Measurements from ENCODE around the gene NGLY1.

The NGLY1 gene

DNA sequence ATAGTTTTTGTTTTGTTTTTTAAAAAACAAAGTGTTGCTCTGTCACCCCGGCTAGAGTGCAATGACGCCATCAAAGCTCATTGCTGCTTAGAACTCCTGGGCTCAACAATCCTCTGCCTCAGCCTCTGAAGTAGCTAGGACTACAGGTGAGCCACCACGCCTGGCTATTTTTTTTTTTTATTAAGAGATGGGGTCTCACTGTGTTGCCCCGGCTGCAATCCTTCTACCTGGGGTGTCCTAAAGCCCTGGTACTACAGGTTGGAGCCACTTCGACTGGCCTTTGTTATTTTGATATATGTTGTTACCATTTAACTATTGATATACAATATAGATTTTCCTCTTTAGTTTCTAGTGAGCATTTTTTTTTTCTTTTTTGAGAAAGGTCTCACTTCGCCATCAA is 2.6 kb downstream of the NGLY1 start:
- Histone ChIP-seq H3K4me1 (ENCODE audit: low read length) (peaks cover 57% of the 10 kb centered on the region), H3K4me3 (ENCODE audit: low read length) (no peak overlapping the region), H3K4me2 (ENCODE audit: low read length) (0 out of 2 replicates have a peak overlapping the region, but pooled peaks have one; percentile 88), H3K36me3 (replicated peaks; ENCODE audit: low read depth, low read length) (peaks cover 44% of the 10 kb centered on the region), H2AFZ (ENCODE audit: low read depth, low read length) (no peak overlapping the region), H3K79me2 (ENCODE audit: low read length) (peaks cover 43% of the 10 kb centered on the region), H3K9me3 (ENCODE audit: insufficient read depth, low read length) (no peaks in the 10 kb centered on the region), H3K27ac (ENCODE audit: low read length) (no peak overlapping the region), H3K27me3 (ENCODE audit: low read depth, low read length) (no peaks in the 10 kb centered on the region), H3K9ac (ENCODE audit: low read length) (no peak overlapping the region), H4K20me1 (ENCODE audit: insufficient read depth, low read length) (peaks cover 52% of the 10 kb centered on the region)
- TF ChIP-seq EZH2phosphoT487 (IDR thresholded peaks at IDR 0.05; ENCODE audit: low read depth) = no peak
- TF ChIP-seq, protein P1, sequence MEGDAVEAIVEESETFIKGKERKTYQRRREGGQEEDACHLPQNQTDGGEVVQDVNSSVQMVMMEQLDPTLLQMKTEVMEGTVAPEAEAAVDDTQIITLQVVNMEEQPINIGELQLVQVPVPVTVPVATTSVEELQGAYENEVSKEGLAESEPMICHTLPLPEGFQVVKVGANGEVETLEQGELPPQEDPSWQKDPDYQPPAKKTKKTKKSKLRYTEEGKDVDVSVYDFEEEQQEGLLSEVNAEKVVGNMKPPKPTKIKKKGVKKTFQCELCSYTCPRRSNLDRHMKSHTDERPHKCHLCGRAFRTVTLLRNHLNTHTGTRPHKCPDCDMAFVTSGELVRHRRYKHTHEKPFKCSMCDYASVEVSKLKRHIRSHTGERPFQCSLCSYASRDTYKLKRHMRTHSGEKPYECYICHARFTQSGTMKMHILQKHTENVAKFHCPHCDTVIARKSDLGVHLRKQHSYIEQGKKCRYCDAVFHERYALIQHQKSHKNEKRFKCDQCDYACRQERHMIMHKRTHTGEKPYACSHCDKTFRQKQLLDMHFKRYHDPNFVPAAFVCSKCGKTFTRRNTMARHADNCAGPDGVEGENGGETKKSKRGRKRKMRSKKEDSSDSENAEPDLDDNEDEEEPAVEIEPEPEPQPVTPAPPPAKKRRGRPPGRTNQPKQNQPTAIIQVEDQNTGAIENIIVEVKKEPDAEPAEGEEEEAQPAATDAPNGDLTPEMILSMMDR (IDR thresholded peaks at IDR 0.05; ENCODE audit: low read depth, low read length) = no peak

DNA sequence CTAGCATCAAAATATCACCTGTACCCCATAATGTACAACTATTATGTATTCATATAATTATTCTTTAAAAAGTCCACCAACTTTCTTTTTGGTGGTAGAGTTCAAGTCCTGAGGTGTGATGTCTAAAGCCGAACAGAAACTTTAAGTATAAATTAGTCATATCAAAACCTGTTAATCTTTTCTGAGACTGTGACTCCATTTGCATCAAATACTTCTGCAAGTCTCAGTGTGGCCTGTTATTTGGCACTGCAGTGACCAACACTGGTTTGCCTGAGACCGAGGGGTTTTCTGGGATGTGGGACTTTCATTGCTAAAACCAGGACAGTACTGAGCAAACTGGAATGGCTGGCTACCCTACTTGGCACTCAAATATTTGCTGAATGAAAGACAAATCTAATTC is 7.3 kb downstream of the NGLY1 start:
- Histone ChIP-seq H2AFZ (ENCODE audit: low read depth, low read length) (no peak overlapping the region), H3K27me3 (ENCODE audit: low read depth, low read length) (no peaks in the 10 kb centered on the region), H3K4me2 (ENCODE audit: low read length) (peak overlapping the region; percentile 55), H3K9me3 (ENCODE audit: insufficient read depth, low read length) (peaks cover 7% of the 10 kb centered on the region), H4K20me1 (ENCODE audit: insufficient read depth, low read length) (peaks cover 46% of the 10 kb centered on the region), H3K27ac (ENCODE audit: low read length) (no peak overlapping the region), H3K79me2 (ENCODE audit: low read length) (peaks cover 33% of the 10 kb centered on the region), H3K9ac (ENCODE audit: low read length) (no peak overlapping the region), H3K36me3 (replicated peaks; ENCODE audit: low read depth, low read length) (peaks cover 79% of the 10 kb centered on the region), H3K4me1 (ENCODE audit: low read length) (peaks cover 39% of the 10 kb centered on the region), H3K4me3 (ENCODE audit: low read length) (peak overlapping the region; percentile 11; the same call in 1 of the 2 replicates)
- TF ChIP-seq, protein P1 (IDR thresholded peaks at IDR 0.05; ENCODE audit: low read depth, low read length) = no peak
- no peak for TF ChIP-seq EZH2phosphoT487 (IDR thresholded peaks at IDR 0.05; ENCODE audit: low read depth)

DNA sequence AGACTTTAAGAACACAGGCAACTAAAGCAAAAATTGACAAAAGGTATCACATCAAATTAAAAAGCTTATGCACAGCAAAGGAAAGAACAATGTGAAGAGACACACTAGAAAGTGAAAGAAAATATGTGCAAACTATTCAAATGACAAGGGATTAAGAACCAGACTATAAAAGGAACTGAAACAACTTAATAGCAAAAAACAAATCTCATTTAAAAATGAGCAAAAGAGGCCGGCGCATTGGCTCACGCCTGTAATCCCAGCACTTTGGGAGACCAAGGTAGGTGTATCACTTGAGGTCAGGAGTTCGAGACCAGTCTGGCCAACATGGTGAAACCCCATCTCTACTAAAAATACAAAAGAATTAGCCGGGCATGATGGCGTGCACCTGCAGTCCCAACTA is 14.4 kb downstream of the NGLY1 start:
- Histone ChIP-seq H3K4me3 (ENCODE audit: low read length) (no peak overlapping the region), H2AFZ (ENCODE audit: low read depth, low read length) (no peak overlapping the region), H3K79me2 (ENCODE audit: low read length) (peaks cover 7% of the 10 kb centered on the region), H3K9me3 (ENCODE audit: insufficient read depth, low read length) (peaks cover 5% of the 10 kb centered on the region), H3K4me2 (ENCODE audit: low read length) (no peak overlapping the region), H3K27me3 (ENCODE audit: low read depth, low read length) (no peaks in the 10 kb centered on the region), H4K20me1 (ENCODE audit: insufficient read depth, low read length) (peaks cover 2% of the 10 kb centered on the region; the same call in 1 of the 2 replicates), H3K36me3 (replicated peaks; ENCODE audit: low read depth, low read length) (peaks cover 50% of the 10 kb centered on the region), H3K27ac (ENCODE audit: low read length) (no peak overlapping the region), H3K9ac (ENCODE audit: low read length) (no peak overlapping the region), H3K4me1 (ENCODE audit: low read length) (peaks cover 10% of the 10 kb centered on the region)
- TF ChIP-seq, protein P1 (IDR thresholded peaks at IDR 0.05; ENCODE audit: low read depth, low read length) = no peak
- no peak for TF ChIP-seq EZH2phosphoT487 (IDR thresholded peaks at IDR 0.05; ENCODE audit: low read depth)

DNA sequence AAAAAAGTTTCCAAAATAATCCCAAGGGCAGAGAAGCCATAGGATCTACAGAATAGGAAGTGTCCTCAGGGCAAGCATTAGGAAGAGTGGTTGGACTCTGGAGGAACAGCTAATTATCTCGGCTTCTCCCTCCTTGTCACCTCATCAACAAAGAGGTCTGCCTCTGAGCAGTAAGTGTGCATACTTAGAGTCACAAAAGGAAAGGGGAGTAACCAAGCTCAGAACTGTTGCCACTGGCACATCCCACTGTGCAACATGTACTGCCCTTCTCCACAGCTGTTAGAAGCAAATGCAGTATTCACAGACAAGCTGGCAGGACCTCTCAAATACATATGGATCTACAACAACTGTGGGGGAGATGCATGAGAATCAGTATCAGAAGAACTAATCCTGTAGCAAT is 31.5 kb downstream of the NGLY1 start:
- Histone ChIP-seq H3K79me2 (ENCODE audit: low read length) (no peaks in the 10 kb centered on the region), H4K20me1 (ENCODE audit: insufficient read depth, low read length) (peaks cover 12% of the 10 kb centered on the region), H3K4me1 (ENCODE audit: low read length) (no peaks in the 10 kb centered on the region), H3K4me2 (ENCODE audit: low read length) (no peak overlapping the region), H3K9ac (ENCODE audit: low read length) (no peak overlapping the region), H3K9me3 (ENCODE audit: insufficient read depth, low read length) (no peaks in the 10 kb centered on the region), H3K27me3 (ENCODE audit: low read depth, low read length) (no peaks in the 10 kb centered on the region), H3K27ac (ENCODE audit: low read length) (no peak overlapping the region), H3K4me3 (ENCODE audit: low read length) (no peak overlapping the region), H2AFZ (ENCODE audit: low read depth, low read length) (no peak overlapping the region), H3K36me3 (replicated peaks; ENCODE audit: low read depth, low read length) (peaks cover 58% of the 10 kb centered on the region)
- TF ChIP-seq EZH2phosphoT487 (IDR thresholded peaks at IDR 0.05; ENCODE audit: low read depth) = no peak
- TF ChIP-seq, protein P1 (IDR thresholded peaks at IDR 0.05; ENCODE audit: low read depth, low read length) = no peak
